ENCODE measurements around the gene SLC14A1. TPM values are rescaled to one million over a fixed set of nuclear protein-coding genes. Genes with fewer than 3 reads are reported as not detected.

SLC14A1 gene
- total RNA-seq: 0.96 TPM

GRCh38 chr18:45723567-45724355 is at the start of gene SLC14A1:
TSS of gene SLC14A1 (plus strand) at chr18:45724181. CDS start at chr18:45730321, 6,140 bp downstream.
- ATAC-seq (no peak), DNase-seq (ENCODE audit: low spot score) (no peak)

GRCh38 chr18:45677276-45677807 is 46.6 kb upstream of the SLC14A1 start:
- ATAC-seq (no peak), DNase-seq (ENCODE audit: low spot score) (no peak)

- ATAC-seq: no peak
- DNase-seq (ENCODE audit: low spot score): no peak
Measured at GRCh38 chr18:45678441-45678840, 45.5 kb upstream of the SLC14A1 start.

GRCh38 chr18:45678850-45679249 is 45.1 kb upstream of the SLC14A1 start:
- ATAC-seq (no peak), DNase-seq (ENCODE audit: low spot score) (no peak)

- DNase-seq (ENCODE audit: low spot score) (no peak), ATAC-seq (no peak)
Measured at GRCh38 chr18:45680066-45680690, 43.8 kb upstream of the SLC14A1 start.

GRCh38 chr18:45682181-45682580 is 41.8 kb upstream of the SLC14A1 start:
- ATAC-seq: no peak
- DNase-seq (ENCODE audit: low spot score): no peak

GRCh38 chr18:45684341-45685115 is 39.5 kb upstream of the SLC14A1 start:
- ATAC-seq (no peak), DNase-seq (ENCODE audit: low spot score) (no peak)

- DNase-seq (ENCODE audit: low spot score): no peak
- ATAC-seq: no peak
Measured at GRCh38 chr18:45686891-45687611, 36.9 kb upstream of the SLC14A1 start.

GRCh38 chr18:45687621-45688020 is 36.4 kb upstream of the SLC14A1 start:
- no peak for ATAC-seq

GRCh38 chr18:45688113-45688512 is 35.9 kb upstream of the SLC14A1 start:
- no peak for DNase-seq (ENCODE audit: low spot score)
- ATAC-seq: no peak

More at GRCh38 chr18:45687621-45688020, 36.4 kb upstream of the SLC14A1 start:
- no peak for DNase-seq (ENCODE audit: low spot score)

- ATAC-seq (no peak), DNase-seq (ENCODE audit: low spot score) (no peak)
Measured at GRCh38 chr18:45688833-45689232, 35.1 kb upstream of the SLC14A1 start.

- DNase-seq (ENCODE audit: low spot score) (no peak), ATAC-seq (no peak)
Measured at GRCh38 chr18:45689396-45689795, 34.6 kb upstream of the SLC14A1 start.

GRCh38 chr18:45690975-45691815 is 32.8 kb upstream of the SLC14A1 start:
- DNase-seq (ENCODE audit: low spot score) (peak; percentile 76), ATAC-seq (peak; percentile 99)

GRCh38 chr18:45691816-45692179 is 32.2 kb upstream of the SLC14A1 start:
- no peak for DNase-seq (ENCODE audit: low spot score)
- ATAC-seq: peak; percentile 21

- ATAC-seq (no peak), DNase-seq (ENCODE audit: low spot score) (no peak)
Measured at GRCh38 chr18:45702708-45703265, 21.2 kb upstream of the SLC14A1 start.

GRCh38 chr18:45708831-45709230 is 15.2 kb upstream of the SLC14A1 start:
- DNase-seq (ENCODE audit: low spot score) (no peak), ATAC-seq (no peak)

GRCh38 chr18:45712061-45712460 is 11.9 kb upstream of the SLC14A1 start:
- DNase-seq (ENCODE audit: low spot score) (no peak), ATAC-seq (no peak)

- ATAC-seq (no peak), DNase-seq (ENCODE audit: low spot score) (no peak)
Measured at GRCh38 chr18:45713239-45713638, 10.7 kb upstream of the SLC14A1 start.

- no peak for DNase-seq (ENCODE audit: low spot score)
- ATAC-seq: no peak
Measured at GRCh38 chr18:45715212-45715780, 8.7 kb upstream of the SLC14A1 start.

Data from left lobe of liver (tissue), 2 donors.